ENCODE data around the gene TEAD4. TPM values are rescaled to one million over a fixed set of nuclear protein-coding genes. Genes with fewer than 3 reads are reported as not detected.
A peak's percentile ranks its signal among the peaks of the same experiment; 100 is the strongest.
"Not testable (repeated sequence)": the region's sequence is repeated elsewhere in the genome, so short reads cannot be mapped to it uniquely, and the experiment has no call there.

The TEAD4 gene
- total RNA-seq, 1 experiment from 2014 or later: 96.8 TPM

DNA sequence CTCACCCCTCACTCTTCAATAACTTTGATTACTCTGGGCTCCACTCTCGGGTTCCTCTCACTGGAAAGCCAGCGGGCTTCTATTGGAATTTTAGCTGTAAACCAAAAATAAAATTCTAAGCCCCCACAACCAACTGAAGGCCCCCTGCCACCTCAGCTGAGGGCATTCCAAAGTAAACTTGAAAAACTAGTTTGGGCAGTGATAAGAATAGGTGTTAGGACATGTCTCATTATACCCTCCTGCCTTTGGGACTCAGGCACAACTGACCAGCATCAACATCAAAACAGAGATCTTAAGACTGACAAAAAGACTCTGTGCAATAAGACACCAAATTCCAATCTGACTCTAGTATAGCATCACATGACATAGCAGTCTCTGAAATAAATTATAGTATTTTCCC is 106.1 kb downstream of the TEAD4 start:
- no peak overlapping the region for H3K27ac Mint-ChIP-seq
- H3K4me1 Mint-ChIP-seq: peaks cover 22% of the 10 kb centered on the region
- H3K36me3 Mint-ChIP-seq: peaks cover 11% of the 10 kb centered on the region
- H3K9me3 Mint-ChIP-seq: peaks cover 14% of the 10 kb centered on the region
- H3K4me3 Mint-ChIP-seq: peak overlapping the region; percentile 5; the same call in 1 of the 2 replicates
- CTCF ChIA-PET: interaction anchor here (0.8 to 1.9 kb wide), 3 partner anchors 8 to 219 kb away, joined by 3 to 7 read pairs (median 3); no protein-coding TSS in a partner anchor
- ATAC-seq: no peak
- POLR2A ChIA-PET: no interaction called here
- peaks cover 2% of the 10 kb centered on the region for H3K27me3 Mint-ChIP-seq (ENCODE audit: low read depth)
- no peak for TF ChIP-seq GABPB1 (CRISPR knock-in tag; IDR thresholded peaks at IDR 0.05)
- no peak for TF ChIP-seq HMGA2 (CRISPR knock-in tag; IDR thresholded peaks at IDR 0.05)
- TF ChIP-seq, protein P1, sequence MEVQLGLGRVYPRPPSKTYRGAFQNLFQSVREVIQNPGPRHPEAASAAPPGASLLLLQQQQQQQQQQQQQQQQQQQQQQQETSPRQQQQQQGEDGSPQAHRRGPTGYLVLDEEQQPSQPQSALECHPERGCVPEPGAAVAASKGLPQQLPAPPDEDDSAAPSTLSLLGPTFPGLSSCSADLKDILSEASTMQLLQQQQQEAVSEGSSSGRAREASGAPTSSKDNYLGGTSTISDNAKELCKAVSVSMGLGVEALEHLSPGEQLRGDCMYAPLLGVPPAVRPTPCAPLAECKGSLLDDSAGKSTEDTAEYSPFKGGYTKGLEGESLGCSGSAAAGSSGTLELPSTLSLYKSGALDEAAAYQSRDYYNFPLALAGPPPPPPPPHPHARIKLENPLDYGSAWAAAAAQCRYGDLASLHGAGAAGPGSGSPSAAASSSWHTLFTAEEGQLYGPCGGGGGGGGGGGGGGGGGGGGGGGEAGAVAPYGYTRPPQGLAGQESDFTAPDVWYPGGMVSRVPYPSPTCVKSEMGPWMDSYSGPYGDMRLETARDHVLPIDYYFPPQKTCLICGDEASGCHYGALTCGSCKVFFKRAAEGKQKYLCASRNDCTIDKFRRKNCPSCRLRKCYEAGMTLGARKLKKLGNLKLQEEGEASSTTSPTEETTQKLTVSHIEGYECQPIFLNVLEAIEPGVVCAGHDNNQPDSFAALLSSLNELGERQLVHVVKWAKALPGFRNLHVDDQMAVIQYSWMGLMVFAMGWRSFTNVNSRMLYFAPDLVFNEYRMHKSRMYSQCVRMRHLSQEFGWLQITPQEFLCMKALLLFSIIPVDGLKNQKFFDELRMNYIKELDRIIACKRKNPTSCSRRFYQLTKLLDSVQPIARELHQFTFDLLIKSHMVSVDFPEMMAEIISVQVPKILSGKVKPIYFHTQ (CRISPR knock-in tag; IDR thresholded peaks at IDR 0.05): no peak
- no peak for TF ChIP-seq ZNF425 (CRISPR knock-in tag; conservative IDR thresholded peaks at IDR 0.05)
- no peak for TF ChIP-seq GRHL2 (CRISPR knock-in tag; IDR thresholded peaks at IDR 0.05; ENCODE audit: insufficient replicate concordance, severe bottlenecking)
- no peak for TF ChIP-seq TCF7 (CRISPR knock-in tag; IDR thresholded peaks at IDR 0.05; ENCODE audit: low read depth)
- TF ChIP-seq CREM (CRISPR knock-in tag; IDR thresholded peaks at IDR 0.05): no peak
- TF ChIP-seq, protein P2, sequence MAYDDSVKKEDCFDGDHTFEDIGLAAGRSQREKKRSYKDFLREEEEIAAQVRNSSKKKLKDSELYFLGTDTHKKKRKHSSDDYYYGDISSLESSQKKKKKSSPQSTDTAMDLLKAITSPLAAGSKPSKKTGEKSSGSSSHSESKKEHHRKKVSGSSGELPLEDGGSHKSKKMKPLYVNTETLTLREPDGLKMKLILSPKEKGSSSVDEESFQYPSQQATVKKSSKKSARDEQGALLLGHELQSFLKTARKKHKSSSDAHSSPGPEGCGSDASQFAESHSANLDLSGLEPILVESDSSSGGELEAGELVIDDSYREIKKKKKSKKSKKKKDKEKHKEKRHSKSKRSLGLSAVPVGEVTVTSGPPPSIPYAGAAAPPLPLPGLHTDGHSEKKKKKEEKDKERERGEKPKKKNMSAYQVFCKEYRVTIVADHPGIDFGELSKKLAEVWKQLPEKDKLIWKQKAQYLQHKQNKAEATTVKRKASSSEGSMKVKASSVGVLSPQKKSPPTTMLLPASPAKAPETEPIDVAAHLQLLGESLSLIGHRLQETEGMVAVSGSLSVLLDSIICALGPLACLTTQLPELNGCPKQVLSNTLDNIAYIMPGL (CRISPR knock-in tag; IDR thresholded peaks at IDR 0.05): no peak
- TF ChIP-seq, protein P3, sequence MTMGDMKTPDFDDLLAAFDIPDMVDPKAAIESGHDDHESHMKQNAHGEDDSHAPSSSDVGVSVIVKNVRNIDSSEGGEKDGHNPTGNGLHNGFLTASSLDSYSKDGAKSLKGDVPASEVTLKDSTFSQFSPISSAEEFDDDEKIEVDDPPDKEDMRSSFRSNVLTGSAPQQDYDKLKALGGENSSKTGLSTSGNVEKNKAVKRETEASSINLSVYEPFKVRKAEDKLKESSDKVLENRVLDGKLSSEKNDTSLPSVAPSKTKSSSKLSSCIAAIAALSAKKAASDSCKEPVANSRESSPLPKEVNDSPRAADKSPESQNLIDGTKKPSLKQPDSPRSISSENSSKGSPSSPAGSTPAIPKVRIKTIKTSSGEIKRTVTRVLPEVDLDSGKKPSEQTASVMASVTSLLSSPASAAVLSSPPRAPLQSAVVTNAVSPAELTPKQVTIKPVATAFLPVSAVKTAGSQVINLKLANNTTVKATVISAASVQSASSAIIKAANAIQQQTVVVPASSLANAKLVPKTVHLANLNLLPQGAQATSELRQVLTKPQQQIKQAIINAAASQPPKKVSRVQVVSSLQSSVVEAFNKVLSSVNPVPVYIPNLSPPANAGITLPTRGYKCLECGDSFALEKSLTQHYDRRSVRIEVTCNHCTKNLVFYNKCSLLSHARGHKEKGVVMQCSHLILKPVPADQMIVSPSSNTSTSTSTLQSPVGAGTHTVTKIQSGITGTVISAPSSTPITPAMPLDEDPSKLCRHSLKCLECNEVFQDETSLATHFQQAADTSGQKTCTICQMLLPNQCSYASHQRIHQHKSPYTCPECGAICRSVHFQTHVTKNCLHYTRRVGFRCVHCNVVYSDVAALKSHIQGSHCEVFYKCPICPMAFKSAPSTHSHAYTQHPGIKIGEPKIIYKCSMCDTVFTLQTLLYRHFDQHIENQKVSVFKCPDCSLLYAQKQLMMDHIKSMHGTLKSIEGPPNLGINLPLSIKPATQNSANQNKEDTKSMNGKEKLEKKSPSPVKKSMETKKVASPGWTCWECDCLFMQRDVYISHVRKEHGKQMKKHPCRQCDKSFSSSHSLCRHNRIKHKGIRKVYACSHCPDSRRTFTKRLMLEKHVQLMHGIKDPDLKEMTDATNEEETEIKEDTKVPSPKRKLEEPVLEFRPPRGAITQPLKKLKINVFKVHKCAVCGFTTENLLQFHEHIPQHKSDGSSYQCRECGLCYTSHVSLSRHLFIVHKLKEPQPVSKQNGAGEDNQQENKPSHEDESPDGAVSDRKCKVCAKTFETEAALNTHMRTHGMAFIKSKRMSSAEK (CRISPR knock-in tag; IDR thresholded peaks at IDR 0.05; ENCODE audit: borderline replicate concordance): no peak
- TF ChIP-seq CDX4 (CRISPR knock-in tag; IDR thresholded peaks at IDR 0.05; ENCODE audit: borderline replicate concordance): no peak
- peak; percentile 1 for DNase-seq (ENCODE audit: low spot score)

DNA sequence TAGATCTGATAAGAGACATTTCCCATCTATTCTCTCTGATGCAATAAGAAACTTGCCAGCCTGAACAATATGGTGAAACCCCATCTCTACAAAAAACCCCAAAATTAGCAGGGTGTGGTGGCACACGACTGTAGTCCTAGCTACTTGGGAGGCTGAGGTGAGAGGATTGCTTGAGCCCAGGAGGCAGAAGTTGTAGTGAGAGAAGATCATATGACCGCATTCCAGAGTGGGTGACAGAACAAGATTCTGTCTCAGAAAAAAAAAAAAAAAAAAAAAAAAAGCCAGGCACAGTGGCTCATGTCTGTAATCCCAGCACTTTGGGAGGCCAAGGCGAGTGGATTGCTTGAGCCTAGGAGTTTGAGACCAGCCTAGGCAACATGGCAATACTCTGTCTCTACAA is 106.6 kb downstream of the TEAD4 start:
- H3K4me3 Mint-ChIP-seq; POLR2A ChIA-PET; DNase-seq (ENCODE audit: low spot score); ATAC-seq; H3K27ac Mint-ChIP-seq; H3K27me3 Mint-ChIP-seq (ENCODE audit: low read depth): not testable (repeated sequence)
- Mint-ChIP-seq H3K9me3 (peaks cover 14% of the 10 kb centered on the region), H3K36me3 (peaks cover 11% of the 10 kb centered on the region), H3K4me1 (peaks cover 22% of the 10 kb centered on the region)
- CTCF ChIA-PET: interaction anchor here (0.6 to 1.9 kb wide), 4 partner anchors 24 to 542 kb away, joined by 3 to 7 read pairs (median 3); no protein-coding TSS in a partner anchor

Measured in WTC11 (cell line).